Heart left ventricle (tissue), 13 donors: Measurements from ENCODE around the gene TPD52L1.

ENCODE experiments used
- CTCF ChIP-seq, 12 donors: fragments of 200-600 bp; sonication (generic) in 4 of 12; IDR thresholded peaks; one replicate each; pipeline versions ENCODE4 v1.5.0 to v1.8.0; 2018 to 2022; ENCODE audit warnings: antibody characterized with exemption in 12 of 12, mild to moderate bottlenecking in 5 of 12
- POLR2A ChIP-seq, 2 donors: fragments of 450-650 bp; IDR thresholded peaks; one replicate each; pipeline ENCODE4 v1.6.1; 2017; ENCODE audit warnings: antibody characterized with exemption in 2 of 2, mild to moderate bottlenecking in 2 of 2, moderate library complexity in 2 of 2
- donor health status: ischemic (EF 13 %, LVEDD 7.1; RV severe dilation, severe dysfunction).
- donor health status: DM: no; HTN: yes; CAD: no.
- donor health status: DM: no; HTN: no; CAD: no.
- donor health status: ischemic (EF 25% LVEDD 6.9; RV normal size, moderate dysfunction).
- donor health status: ischemic (EF 25% LVEDD 5.7; RV mildly dilated, moderate dysfunction).
- donor health status: ischemic (EF 35%, LVEDD 5.7; RV mildly dilated, moderate dysfunction).
- donor health status: nonischemic (EF 11% LVEDD 7.7; RV severe dilation, severe dysfunction).
- donor health status: DM: yes; HTN: yes; CAD: no.
- donor health status: PGD.
- donor health status: ischemic (EF 29% LVEDD 5.4; RV normal size, mild dysfunction).
- donor health status: nonischemic (EF 23%, LVEDD 6.1; RV moderate dilation, normal function).

- no peak for TF ChIP-seq CTCF (IDR thresholded peaks at IDR 0.05)
- no peak for TF ChIP-seq POLR2A (IDR thresholded peaks at IDR 0.05)
Measured at GRCh38 chr6:125140808-125141207, 12.8 kb upstream of the TPD52L1 start.
